HepG2 (cell line): ENCODE data around the gene CLEC2B. TPM values are rescaled to one million over a fixed set of nuclear protein-coding genes. Genes with fewer than 3 reads are reported as not detected.

Experiments used
- POLR2AphosphoS2 ChIP-seq: IDR thresholded peaks from 2 replicates; pipeline ENCODE4 v1.6.1; 2011; ENCODE audit warnings: low read depth, low read length, improper control_type of control experiment
- ZC3H4 ChIP-seq: sonication (generic); formaldehyde crosslinking; IDR thresholded peaks from 2 replicates; pipeline ENCODE4 v1.4.0; 2020; ENCODE audit warnings: missing genetic modification reagents, borderline replicate concordance
- ZNF407 ChIP-seq: sonication (generic); formaldehyde crosslinking; IDR thresholded peaks from one replicate; pipeline ENCODE4 v1.5.1; 2020; ENCODE audit warnings: mild to moderate bottlenecking, missing genetic modification reagents; ENCODE audit errors: not compliant biosample characterization
- polyA plus RNA-seq, 8 experiments: library from polyadenylated mRNA; depleted of rRNA in 3 of 8; stranded (reverse) in 7 of 8; unstranded in 1 of 8; fragments of >200 nt; fragmentation: Illumina TruSeq in 4 of 8; extraction: Trizol in 4 of 8; gene quantifications; 2 replicates each; pipeline versions ENCODE4 v1.2.1 to v1.2.3, GENCODE V29; 2011 to 2016; ENCODE audit warnings: low read depth in 4 of 8, missing spikeins in 1 of 8, mixed read lengths in 1 of 8; ENCODE audit not compliant: insufficient read depth in 1 of 8
- total RNA-seq, 5 experiments: library from RNA; depleted of rRNA; stranded (reverse); fragments of >200 nt; fragmentation: Illumina TruSeq; extraction: Trizol; gene quantifications; 2 replicates each; pipeline ENCODE4 v1.2.3, GENCODE V29; 2016; ENCODE audit warnings: low read depth in 1 of 5
- TF ChIP-seq, protein P1 (sequence below): sonication (generic); formaldehyde crosslinking; IDR thresholded peaks from 2 replicates; pipeline ENCODE4 v1.4.0; 2020; ENCODE audit warnings: mild to moderate bottlenecking, missing genetic modification reagents
- TF ChIP-seq, protein P2 (sequence below): sonication (generic); formaldehyde crosslinking; IDR thresholded peaks from 2 replicates; pipeline ENCODE4 v1.5.1; 2020; ENCODE audit warnings: mild to moderate bottlenecking, missing genetic modification reagents, moderate library complexity

CLEC2B gene
- total and polyA plus RNA-seq, 2 of the 13 experiments (the other 11 are each of a cell fraction or from before 2014, with no cell fraction given): not detected

- no peak for TF ChIP-seq ZNF407 (CRISPR knock-in tag)
- no peak for TF ChIP-seq ZC3H4 (CRISPR knock-in tag)
- TF ChIP-seq, protein P1, sequence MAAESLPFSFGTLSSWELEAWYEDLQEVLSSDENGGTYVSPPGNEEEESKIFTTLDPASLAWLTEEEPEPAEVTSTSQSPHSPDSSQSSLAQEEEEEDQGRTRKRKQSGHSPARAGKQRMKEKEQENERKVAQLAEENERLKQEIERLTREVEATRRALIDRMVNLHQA (CRISPR knock-in tag): no peak
- TF ChIP-seq, protein P2, sequence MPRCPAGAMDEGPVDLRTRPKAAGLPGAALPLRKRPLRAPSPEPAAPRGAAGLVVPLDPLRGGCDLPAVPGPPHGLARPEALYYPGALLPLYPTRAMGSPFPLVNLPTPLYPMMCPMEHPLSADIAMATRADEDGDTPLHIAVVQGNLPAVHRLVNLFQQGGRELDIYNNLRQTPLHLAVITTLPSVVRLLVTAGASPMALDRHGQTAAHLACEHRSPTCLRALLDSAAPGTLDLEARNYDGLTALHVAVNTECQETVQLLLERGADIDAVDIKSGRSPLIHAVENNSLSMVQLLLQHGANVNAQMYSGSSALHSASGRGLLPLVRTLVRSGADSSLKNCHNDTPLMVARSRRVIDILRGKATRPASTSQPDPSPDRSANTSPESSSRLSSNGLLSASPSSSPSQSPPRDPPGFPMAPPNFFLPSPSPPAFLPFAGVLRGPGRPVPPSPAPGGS (CRISPR knock-in tag): no peak
- no peak for TF ChIP-seq POLR2AphosphoS2
Observed at GRCh38 chr12:9809866-9810265, 59.3 kb downstream of the CLEC2B start (continued).
